Measurements from ENCODE around the gene DGCR8. TPM values are rescaled to one million over a fixed set of nuclear protein-coding genes. Genes with fewer than 3 reads are reported as not detected.

DGCR8 gene
- total RNA-seq (2022; extraction: Qiagen RNA extraction; ENCODE audit: low read depth), result 19.8 to 23.0 TPM (median 21.0 TPM) in 5 replicates

GRCh38 chr22:20079745-20080444 lies at the start of gene DGCR8:
TSS of gene DGCR8 (plus strand) at chr22:20080241. CDS start at chr22:20085964, 5,723 bp downstream.

GRCh38 chr22:20115691-20116375 lies 35.8 kb downstream of the DGCR8 start, which contains the start of gene RANBP1:
TSS of gene RANBP1 (plus strand) at chr22:20116104. CDS start at chr22:20116185, 81 bp downstream.

DNA sequence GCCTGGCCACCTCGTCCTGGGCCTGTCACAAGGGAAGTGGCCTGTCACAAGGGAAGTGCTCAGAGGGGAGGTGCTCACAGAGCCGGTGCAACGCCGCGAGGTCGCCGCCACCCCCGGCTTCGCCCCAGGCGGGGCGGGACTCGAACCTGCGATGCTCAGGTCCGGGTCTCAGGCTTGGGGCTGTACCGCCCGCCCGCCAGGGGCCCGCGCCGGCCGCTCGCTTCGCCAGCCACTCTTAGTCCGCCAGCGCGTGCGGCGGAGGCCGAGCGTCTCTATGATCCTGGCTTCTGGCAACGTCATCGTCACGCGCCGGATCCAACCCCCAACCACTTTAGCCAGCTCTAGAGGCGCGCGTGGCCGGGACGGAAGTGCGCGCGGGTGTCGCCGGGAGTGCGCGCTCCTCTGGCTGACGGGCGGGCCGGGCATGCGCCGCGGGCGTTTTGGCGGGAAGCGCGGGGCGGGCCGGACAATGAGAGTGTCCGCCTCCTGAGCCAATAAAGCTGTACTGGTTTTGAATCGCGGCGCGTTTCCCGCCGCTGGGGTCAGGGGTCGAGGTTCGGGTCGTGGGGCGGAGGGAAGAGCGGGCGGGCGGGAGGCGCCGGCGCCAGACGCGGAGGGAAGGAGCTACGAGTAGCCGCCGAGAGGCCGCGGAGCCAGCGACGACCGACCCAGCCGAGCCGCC lies 37.1 kb downstream of the DGCR8 start, which contains the start of gene TRMT2A:
TSS of gene TRMT2A (minus strand) at position 276 of the 682 bp plus-strand sequence. CDS start 320 bp downstream, outside the sequence.

DNA sequence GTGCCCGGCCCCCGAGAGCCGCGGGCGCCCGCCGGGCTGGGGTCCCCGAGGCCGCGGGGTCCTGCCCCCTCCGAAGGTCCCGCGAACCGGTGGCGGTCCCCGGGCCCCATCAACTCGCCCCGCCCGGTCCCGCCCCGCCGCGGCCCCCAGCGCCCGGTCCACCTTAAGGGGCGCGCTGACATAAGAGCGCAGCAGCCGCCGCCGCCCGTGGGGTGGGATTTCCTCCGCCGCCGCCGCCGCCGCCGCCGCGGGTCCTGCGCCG lies 51.5 kb downstream of the DGCR8 start, which contains the start of gene ZDHHC8:
TSS of gene ZDHHC8 (plus strand) at position 208 of the 262 bp plus-strand sequence. CDS start 144 bp downstream, outside the sequence.

DNA sequence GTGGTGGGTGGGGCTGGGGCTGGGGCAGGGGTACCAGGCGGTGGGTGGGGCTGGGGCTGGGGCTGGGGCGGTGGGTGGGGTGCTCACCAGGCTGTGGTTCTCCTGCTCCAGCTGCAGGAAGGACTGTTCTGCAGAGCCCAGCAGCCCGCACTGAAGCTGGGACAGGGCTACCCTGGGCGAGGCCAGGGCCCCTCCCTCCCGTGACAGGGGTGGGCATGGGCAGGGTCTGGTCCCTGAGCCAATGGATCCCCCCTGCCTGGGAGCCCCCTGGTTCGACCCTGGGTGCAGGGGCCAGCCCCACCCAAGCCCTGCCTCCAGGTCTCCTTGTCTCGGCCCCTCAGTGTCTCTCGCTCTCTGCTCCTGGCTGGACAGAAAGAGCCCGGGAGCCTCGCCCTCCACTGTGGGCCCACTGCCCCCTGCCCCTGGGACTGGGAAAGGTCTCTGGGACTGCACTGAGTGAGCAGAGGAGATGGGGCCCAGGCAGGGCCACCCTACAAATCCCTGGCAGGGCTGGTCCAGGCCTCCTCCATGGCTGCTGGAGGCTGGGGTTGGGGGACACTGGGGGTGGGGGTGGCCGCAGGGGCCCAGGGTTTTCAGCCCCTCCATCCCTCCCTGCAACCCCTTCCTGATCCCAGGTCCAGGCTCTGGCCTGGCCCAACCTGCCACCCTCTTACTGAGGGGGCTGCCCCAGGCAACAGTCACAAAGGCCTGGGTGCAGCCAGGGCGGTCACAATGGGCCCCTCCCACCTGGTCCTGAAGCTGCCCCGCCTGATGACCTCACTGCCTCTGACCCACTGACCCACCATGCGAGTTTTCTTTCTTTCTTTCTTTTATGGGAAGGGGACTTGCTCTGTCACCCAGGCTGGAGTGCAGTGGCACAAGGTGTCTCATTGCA lies 70.6 kb downstream of the DGCR8 start, which contains the start of gene CCDC188:
TSS of gene CCDC188 (minus strand) at position 675 of the 895 bp plus-strand sequence. CDS start at position 606, 69 bp downstream.

Other genes with a start within 250 kb of the DGCR8 start
- gene GNB1L, start 225.4 kb upstream of the DGCR8 start, total RNA-seq (2022; extraction: Qiagen RNA extraction; ENCODE audit: low read depth), result 12.6 to 17.8 TPM (median 16.8 TPM) in 5 replicates
- 5.8 to 8.6 TPM (median 6.5 TPM) in 5 replicates for gene RTL10, start 225.4 kb upstream of the DGCR8 start, total RNA-seq (2022; extraction: Qiagen RNA extraction; ENCODE audit: low read depth)
- gene COMT, start 138.5 kb upstream of the DGCR8 start, total RNA-seq (2022; extraction: Qiagen RNA extraction; ENCODE audit: low read depth), result 129 to 164 TPM (median 157 TPM) in 5 replicates
- gene TXNRD2, start 138.4 kb upstream of the DGCR8 start, total RNA-seq (2022; extraction: Qiagen RNA extraction; ENCODE audit: low read depth), result 27.9 to 40.0 TPM (median 33.8 TPM) in 5 replicates
- gene ARVCF, start 63.4 kb upstream of the DGCR8 start, total RNA-seq (2022; extraction: Qiagen RNA extraction; ENCODE audit: low read depth), result 1.2 to 3.0 TPM (median 2.7 TPM) in 5 replicates
- 12.1 to 16.0 TPM (median 14.7 TPM) in 5 replicates for gene TANGO2, start 59.1 kb upstream of the DGCR8 start, total RNA-seq (2022; extraction: Qiagen RNA extraction; ENCODE audit: low read depth)
- 258 to 295 TPM (median 291 TPM) in 5 replicates for gene RANBP1, start 35.9 kb downstream of the DGCR8 start, total RNA-seq (2022; extraction: Qiagen RNA extraction; ENCODE audit: low read depth)
- 19.5 to 28.3 TPM (median 27.0 TPM) in 5 replicates for gene TRMT2A, start 37.0 kb downstream of the DGCR8 start, total RNA-seq (2022; extraction: Qiagen RNA extraction; ENCODE audit: low read depth)
- 22.5 to 34.0 TPM (median 26.4 TPM) in 5 replicates for gene ZDHHC8, start 51.6 kb downstream of the DGCR8 start, total RNA-seq (2022; extraction: Qiagen RNA extraction; ENCODE audit: low read depth)
- gene CCDC188, start 70.8 kb downstream of the DGCR8 start, total RNA-seq (2022; extraction: Qiagen RNA extraction; ENCODE audit: low read depth), result not detected in 5 replicates
- 6.1 to 10.9 TPM (median 8.8 TPM) in 5 replicates for gene RTN4R, start 188.1 kb downstream of the DGCR8 start, total RNA-seq (2022; extraction: Qiagen RNA extraction; ENCODE audit: low read depth)
- 30.1 to 45.3 TPM (median 42.9 TPM) in 5 replicates for gene DGCR6L, start 239.8 kb downstream of the DGCR8 start, total RNA-seq (2022; extraction: Qiagen RNA extraction; ENCODE audit: low read depth)